ENCODE results near the gene PDCD1.
"Not testable (repeated sequence)": the region's sequence is repeated elsewhere in the genome, so short reads cannot be mapped to it uniquely, and the experiment has no call there.

The PDCD1 gene

GRCh38 chr2:241850544-241851324 is 8.0 kb downstream of the PDCD1 start:
- no peak for DNase-seq

- DNase-seq = no peak
Observed at GRCh38 chr2:241849616-241850543, 8.8 kb downstream of the PDCD1 start.

GRCh38 chr2:241848761-241849615 is 9.7 kb downstream of the PDCD1 start:
- DNase-seq = no peak

- no peak for DNase-seq
Observed at GRCh38 chr2:241846406-241846805, 12.3 kb downstream of the PDCD1 start.

- DNase-seq = no peak
Observed at GRCh38 chr2:241844831-241845578, 13.7 kb downstream of the PDCD1 start.

GRCh38 chr2:241844066-241844728 is 14.5 kb downstream of the PDCD1 start:
- no peak for DNase-seq

GRCh38 chr2:241843321-241844065 is 15.2 kb downstream of the PDCD1 start:
- no peak for DNase-seq

- DNase-seq = no peak
Observed at GRCh38 chr2:241842620-241843211, 16.0 kb downstream of the PDCD1 start.

- no peak for DNase-seq
Observed at GRCh38 chr2:241842067-241842415, 16.7 kb downstream of the PDCD1 start.

GRCh38 chr2:241841181-241842066 is 17.3 kb downstream of the PDCD1 start:
- no peak for DNase-seq

GRCh38 chr2:241837197-241837965 is 21.3 kb downstream of the PDCD1 start:
- DNase-seq = no peak

GRCh38 chr2:241836292-241836691 is 22.4 kb downstream of the PDCD1 start:
- no peak for DNase-seq

- no peak for DNase-seq
Observed at GRCh38 chr2:241835611-241836010, 23.1 kb downstream of the PDCD1 start.

- DNase-seq = no peak
Observed at GRCh38 chr2:241834527-241835210, 24.0 kb downstream of the PDCD1 start.

- DNase-seq = not testable (repeated sequence)
Observed at GRCh38 chr2:241833756-241834526, 24.8 kb downstream of the PDCD1 start.

GRCh38 chr2:241833101-241833663 is 25.5 kb downstream of the PDCD1 start:
- no peak for DNase-seq

GRCh38 chr2:241827394-241827793 is 31.3 kb downstream of the PDCD1 start:
- no peak for DNase-seq
